HG03378 (cell line): ENCODE data around the gene ZNF695.
A peak's percentile ranks its signal among the peaks of the same experiment; 100 is the strongest.
"Not testable (repeated sequence)": the region's sequence is repeated elsewhere in the genome, so short reads cannot be mapped to it uniquely, and the experiment has no call there.

Experiments
- ATAC-seq: cut with Tn5 transposase; IDR thresholded peaks from one replicate; pipeline ENCODE4 v1.9.1; 2021; ENCODE audit warnings: mild to moderate bottlenecking, moderate library complexity; ENCODE audit not compliant: unreplicated experiment

Gene ZNF695

GRCh38 chr1:247007511-247008405 is at the start of gene ZNF695:
Gene ZNF695 (minus strand): TSS chr1:247008057. CDS start chr1:247007908, 149 bp downstream.
- ATAC-seq, result peak; percentile 99

GRCh38 chr1:247056071-247056470 is 48.2 kb upstream of the ZNF695 start:
- no peak for ATAC-seq

DNA sequence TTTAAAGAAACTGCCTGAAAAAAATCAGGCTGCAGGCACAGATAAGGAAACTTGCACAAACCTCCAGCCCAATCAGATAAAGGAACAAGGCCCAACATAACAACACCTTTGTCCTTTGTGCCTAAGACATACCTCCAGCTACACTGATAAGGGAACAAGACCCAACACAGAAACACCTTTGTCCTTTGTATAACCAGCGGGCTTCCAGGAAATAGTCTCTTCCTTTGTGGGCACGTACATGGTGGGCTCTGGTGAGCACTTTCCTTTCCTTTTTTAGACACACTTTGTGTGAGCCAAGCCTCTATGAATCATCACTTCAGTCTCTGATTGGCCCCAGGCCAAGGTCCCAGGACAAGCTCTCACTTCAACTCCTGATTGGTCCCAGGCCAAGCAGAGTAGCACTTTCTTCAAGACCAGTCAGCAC is 47.1 kb upstream of the ZNF695 start:
- ATAC-seq, result no peak

DNA sequence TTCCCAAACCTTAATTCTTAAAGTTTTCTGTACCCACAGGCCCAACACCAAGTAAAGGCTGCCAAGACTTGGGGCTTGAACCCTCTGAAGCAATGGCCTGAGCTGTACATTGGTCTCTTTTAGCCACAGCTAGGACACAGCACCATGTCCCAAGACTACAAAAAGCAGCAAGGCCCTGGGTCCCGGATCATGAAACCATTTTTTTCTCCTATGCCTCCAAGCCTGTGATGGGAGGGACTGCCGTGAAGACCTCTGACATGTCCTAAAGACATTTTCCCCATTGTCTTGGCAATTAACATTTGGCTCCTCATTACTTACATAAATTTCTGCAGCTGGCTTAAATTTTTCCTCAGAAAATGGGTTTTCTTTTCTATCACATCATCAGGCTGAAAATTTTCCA is 39.8 kb upstream of the ZNF695 start:
- no peak for ATAC-seq

DNA sequence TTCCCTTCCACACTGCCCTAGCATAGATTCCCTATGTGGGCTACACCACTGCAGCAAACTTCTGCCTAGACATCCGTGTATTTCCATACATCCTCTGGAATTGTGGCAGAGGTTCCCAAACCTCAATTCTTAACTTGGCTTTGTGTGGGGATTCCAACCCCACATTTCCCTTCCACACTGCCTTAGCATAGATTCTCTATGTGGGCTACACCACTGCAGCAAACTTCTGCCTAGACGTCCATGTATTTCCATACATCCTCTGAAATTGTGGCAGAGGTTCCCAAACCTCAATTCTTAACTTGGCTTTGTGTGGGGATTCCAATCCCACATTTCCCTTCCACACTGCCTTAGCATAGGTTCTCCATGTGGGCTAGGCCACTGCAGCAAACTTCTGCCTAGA is 39.4 kb upstream of the ZNF695 start:
- no peak for ATAC-seq

DNA sequence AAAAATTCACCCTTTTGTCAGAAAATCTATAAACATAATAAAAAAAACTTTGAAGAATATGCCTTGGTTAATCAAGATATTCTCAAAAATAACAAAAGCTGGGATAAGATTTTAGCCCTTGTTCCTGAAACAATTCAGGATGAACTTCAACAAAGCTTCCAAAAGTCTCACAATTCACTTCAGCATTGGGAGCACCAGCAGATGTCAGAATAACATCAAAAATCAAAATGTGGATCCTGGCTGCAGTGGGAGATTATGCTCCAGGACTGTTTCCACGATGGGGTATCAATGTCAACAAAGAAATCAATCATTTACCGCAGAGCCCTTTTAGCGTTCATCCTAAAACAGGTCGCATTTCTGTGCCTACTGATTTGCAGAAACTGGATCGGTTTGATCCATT is 35.5 kb upstream of the ZNF695 start:
- no peak for ATAC-seq

DNA sequence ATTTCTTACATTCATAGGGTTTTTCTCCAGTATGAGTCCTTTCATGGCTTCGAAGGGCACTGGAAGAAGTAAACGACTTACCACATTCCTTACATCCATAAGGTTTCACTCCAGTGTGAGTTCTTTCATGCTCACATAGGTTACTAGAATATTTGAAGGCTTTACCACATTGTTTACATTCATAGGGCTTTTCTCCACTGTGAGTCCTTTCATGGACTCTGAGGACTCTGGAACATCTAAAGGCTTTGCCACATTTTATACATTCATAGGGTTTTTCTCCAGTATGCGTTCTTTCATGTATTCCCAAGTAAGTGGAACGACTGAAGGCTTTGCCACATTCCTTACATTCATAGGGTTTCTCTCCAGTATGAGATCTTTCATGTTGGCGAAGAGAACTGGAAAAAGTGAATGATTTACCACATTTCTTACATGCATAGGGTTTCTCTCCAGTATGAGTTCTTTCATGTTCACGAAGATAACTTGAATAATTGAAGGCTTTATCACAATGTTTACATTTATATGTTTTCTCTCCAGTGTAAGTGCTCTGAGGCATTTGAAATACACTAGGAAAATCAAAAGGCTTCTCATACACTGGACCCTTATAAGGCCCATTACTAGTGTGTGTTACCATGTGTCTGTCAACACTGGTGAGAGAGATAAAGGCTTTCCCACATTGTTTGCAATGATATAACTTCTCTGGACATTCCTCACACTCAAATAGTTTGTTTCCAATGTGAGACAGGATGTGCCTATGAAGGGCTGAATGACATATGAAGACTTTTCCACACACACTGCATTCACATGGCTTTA is 29.9 kb upstream of the ZNF695 start:
- no peak for ATAC-seq

DNA sequence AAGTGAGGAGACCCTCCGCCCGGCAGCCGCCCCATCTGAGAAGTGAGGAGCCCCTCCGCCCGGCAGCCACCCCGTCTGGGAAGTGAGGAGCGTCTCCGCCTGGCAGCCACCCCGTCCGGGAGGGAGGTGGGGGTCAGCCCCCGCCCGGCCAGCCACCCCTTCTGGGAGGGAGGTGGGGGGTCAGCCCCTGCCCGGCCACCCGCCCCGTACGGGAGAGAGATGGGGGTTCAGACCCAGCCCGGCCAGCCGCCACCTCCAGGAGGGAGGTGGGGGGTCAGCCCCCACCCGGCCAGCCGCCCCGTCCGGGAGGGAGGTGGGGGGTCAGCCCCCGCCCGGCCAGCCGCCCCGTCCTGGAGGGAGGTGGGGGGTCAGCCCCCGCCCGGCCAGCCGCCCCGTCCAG is 24.4 kb upstream of the ZNF695 start:
- not testable (repeated sequence) for ATAC-seq

DNA sequence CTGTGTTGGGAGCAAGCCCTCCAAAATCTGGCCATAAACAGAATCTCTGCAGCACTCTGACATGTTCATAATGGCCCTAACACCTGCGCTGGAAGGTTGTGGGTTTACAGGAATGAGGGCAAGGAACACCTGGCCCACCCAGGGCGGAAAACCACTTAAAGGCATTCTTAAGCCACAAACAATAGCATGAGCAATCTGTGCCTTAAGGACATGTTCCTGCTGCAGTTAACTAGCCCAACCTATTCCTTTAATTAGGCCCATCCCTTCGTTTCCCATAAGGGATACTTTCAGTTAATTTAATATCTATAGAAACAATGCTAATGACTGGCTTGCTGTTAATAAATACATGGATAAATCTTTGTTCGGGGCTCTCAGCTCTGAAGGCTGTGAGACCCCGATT is 16.8 kb upstream of the ZNF695 start:
- not testable (repeated sequence) for ATAC-seq

DNA sequence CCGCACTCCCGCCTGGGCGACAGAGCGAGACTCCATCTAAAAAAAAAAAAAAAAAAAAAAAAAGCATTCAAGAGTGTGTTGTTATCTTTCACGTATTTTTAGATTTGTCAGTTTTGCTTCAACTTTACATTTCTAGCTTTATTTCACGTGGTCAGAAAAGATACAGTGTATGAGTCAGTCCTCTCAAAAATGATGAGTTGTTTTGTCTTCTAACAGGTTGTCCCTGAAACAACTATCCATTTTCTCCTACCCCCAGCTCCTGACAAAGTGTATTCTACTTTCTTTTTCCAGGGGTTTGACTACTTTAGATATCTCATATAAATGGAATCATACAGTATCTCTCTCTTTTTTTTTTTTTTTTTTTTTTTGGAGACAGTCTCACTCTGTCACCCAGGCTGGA is 5.5 kb upstream of the ZNF695 start:
- no peak for ATAC-seq

GRCh38 chr1:247008406-247008799 is 546 bp upstream of the ZNF695 start:
- ATAC-seq, result no peak

GRCh38 chr1:247004081-247004480 is 3.8 kb downstream of the ZNF695 start:
- ATAC-seq, result not testable (repeated sequence)

DNA sequence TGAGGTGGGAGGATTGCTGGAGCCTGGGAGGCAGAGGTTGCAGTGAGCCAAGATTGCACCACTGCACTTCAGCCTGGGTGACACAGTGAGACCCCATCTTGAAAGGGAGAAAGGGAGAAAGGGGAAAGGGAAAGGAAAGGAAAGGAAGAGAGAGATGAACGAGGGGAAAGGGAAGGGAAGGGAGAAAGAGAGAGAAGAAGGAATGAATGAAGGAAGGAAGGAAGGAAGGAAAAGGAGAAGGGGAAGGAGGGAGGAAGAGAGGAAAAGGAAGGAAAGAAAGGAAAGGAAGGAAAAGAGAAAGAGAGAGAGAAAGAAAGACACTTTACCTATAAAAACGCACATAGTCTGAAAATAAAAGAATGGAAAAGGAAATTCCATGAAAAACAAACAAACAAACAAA is 18.0 kb downstream of the ZNF695 start:
- no peak for ATAC-seq

DNA sequence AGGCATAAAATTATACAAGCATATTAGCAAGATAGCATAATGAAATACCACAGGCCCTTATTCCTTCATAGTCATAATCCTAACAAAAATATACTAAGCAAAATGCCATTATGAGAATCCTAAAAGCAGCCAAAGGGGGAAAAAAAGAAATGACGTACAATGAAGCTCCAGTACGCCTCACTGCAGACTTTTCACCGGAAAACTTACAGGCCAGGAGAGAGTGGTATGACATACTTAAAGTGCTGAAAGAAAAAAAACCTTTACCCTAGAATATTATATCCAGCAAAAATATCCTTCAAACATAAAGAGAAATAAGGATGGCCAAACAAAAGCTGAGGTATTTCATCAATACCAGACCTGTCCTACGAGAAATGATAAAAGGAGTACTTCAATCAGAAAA is 19.5 kb downstream of the ZNF695 start:
- no peak for ATAC-seq

- no peak for ATAC-seq
Measured at GRCh38 chr1:246987083-246987690, 20.7 kb downstream of the ZNF695 start.

- no peak for ATAC-seq
Measured at GRCh38 chr1:246978785-246979184, 29.1 kb downstream of the ZNF695 start.

GRCh38 chr1:246978281-246978680 is 29.6 kb downstream of the ZNF695 start:
- ATAC-seq, result no peak

DNA sequence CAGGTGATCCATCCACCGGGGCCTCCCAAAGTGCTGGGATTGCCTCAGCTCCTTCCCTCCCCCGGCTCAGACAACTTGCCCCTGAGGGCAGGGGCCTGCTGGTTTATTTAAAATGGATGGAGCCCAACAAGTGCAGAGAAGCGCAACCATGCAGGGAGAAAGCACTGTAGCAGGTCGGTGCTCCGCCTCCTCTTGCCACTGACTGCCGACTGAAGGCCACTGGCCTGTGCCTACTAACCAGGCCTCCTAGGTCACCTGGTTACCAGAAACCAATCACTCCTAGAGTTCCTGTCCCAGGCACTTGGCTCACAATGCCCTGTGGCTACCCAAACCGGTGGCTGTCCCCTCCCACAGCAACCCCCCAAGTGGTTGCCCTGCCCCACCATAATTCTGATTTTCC is 35.9 kb downstream of the ZNF695 start:
- ATAC-seq, result no peak

DNA sequence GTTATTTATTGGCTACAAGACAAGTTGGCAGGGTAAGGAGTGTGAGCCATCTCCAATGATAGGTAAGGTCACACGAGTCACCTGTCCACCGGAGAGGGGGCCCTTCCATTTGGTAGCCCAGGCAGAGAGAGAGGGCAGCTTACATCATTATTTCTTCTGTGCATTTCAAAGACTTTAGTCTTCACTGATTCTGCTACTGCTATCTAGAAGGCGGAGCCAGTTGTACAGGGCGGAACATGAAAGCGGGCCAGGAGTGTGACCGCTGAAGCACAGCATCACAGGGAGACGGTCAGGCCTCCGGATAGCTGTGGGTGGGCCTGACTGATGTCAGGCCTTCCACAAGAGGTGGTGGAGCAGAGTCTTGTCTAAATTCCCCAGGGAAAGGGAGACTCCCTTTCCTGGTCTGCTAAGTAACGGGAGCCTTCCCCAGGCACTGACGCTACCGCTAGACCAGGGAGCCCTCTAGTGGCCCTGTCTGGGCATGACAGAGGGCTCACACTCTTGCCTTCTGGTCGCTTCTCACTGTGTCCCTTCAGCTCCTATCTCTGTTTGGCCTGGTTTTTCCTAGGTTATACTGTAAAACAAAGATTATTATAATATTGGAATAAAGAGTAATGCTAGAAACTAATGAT is 36.7 kb downstream of the ZNF695 start:
- no peak for ATAC-seq

GRCh38 chr1:246969621-246970020 is 38.2 kb downstream of the ZNF695 start:
- ATAC-seq, result no peak

DNA sequence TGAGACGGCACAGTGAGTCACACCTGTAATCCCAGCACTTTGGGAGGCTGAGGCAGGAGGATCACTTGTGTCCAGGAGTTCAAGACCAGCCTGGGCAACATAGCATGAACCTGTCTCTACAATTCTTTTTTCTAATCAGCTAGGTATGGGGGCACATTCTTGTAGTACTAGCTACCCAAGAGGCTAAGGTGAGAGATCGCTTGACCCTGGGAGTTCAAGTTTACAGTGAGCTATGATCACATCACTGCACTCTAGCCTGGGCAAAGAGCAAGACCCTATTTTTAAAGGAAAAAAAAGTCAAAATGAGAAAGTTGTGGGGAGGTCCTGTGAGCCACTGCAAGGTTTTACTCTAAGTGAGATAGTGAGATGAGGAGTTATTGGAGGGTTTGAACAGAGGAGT is 41.4 kb downstream of the ZNF695 start:
- ATAC-seq, result no peak
